SK-N-SH (cell line): ENCODE results near the gene ARHGEF19. TPM values are rescaled to one million over a fixed set of nuclear protein-coding genes. Genes with fewer than 3 reads are reported as not detected.

Experiments used
- CTCF ChIA-PET: fragments of 300-600, 350-600 bp; formaldehyde crosslinking; extraction: SDS; loops from one replicate; lab custom pipeline; 2021; lab: Yijun Ruan, JAX
- POLR2A ChIA-PET: fragments of 350-600 bp; sonication (Branson Sonifier 250); formaldehyde crosslinking; extraction: SDS; loops from one replicate; lab custom pipeline; 2020; ENCODE audit warnings: antibody characterized with exemption, inconsistent platforms; lab: Yijun Ruan, JAX
- DNase-seq: peaks from one replicate; pipeline ENCODE4 v3.0.0; 2012
- H2AFZ ChIP-seq: fragments of 200-600 bp; sonication (generic); 2 replicates; pipeline ENCODE4 v1.8.1; 2016; ENCODE audit warnings: antibody characterized with exemption, mild to moderate bottlenecking, low read depth
- H3F3A ChIP-seq: fragments of 200-600 bp; sonication (generic); replicated peaks from 2 replicates; pipeline ENCODE3; 2016; ENCODE audit warnings: antibody characterized with exemption, mild to moderate bottlenecking; ENCODE audit not compliant: insufficient read depth
- H3K27ac ChIP-seq, 2 experiments: fragments of 200-500 bp in 1 of 2; fragments of 200-600 bp in 1 of 2; sonication (Bioruptor generic) in 1 of 2; sonication (generic), shearing (Covaris generic) in 1 of 2; 2 replicates each; pipeline versions ENCODE4 v1.5.1 to v1.6.1; 2014 to 2016; ENCODE audit warnings: low read depth in 2 of 2, inconsistent platforms in 1 of 2, low read length in 1 of 2, mild to moderate bottlenecking in 1 of 2, mixed read lengths in 1 of 2
- H3K27me3 ChIP-seq: fragments of 200-600 bp; sonication (generic), shearing (Covaris generic); 2 replicates; pipeline ENCODE4 v1.6.1; 2016; ENCODE audit warnings: mixed run types; ENCODE audit not compliant: insufficient read depth
- H3K36me3 ChIP-seq, 2 experiments: fragments of 200-500 bp in 1 of 2; fragments of 200-600 bp in 1 of 2; sonication (Bioruptor generic) in 1 of 2; sonication (generic) in 1 of 2; replicated peaks in 1 of 2; 2 replicates each; pipeline versions ENCODE3 to v1.5.1; 2014 to 2016; ENCODE audit warnings: low read length in 1 of 2, mild to moderate bottlenecking in 1 of 2; ENCODE audit not compliant: insufficient read depth in 2 of 2, control insufficient read depth in 1 of 2
- H3K4me1 ChIP-seq, 2 experiments: fragments of 200-500 bp in 1 of 2; fragments of 200-600 bp in 1 of 2; sonication (Bioruptor generic) in 1 of 2; sonication (generic), shearing (Covaris generic) in 1 of 2; 2 replicates each; pipeline versions ENCODE4 v1.5.1 to v1.6.1; 2014 to 2016; ENCODE audit warnings: low read depth in 1 of 2, low read length in 1 of 2, mixed run types in 1 of 2; ENCODE audit not compliant: insufficient read depth in 2 of 2, control insufficient read depth in 1 of 2
- H3K4me2 ChIP-seq: fragments of 200-600 bp; sonication (generic), shearing (Covaris generic); 2 replicates; pipeline ENCODE4 v1.6.1; 2017; ENCODE audit warnings: mixed run types
- H3K4me3 ChIP-seq, 2 experiments: fragments of 200-500 bp in 1 of 2; fragments of 200-600 bp in 1 of 2; sonication (Bioruptor generic) in 1 of 2; sonication (generic), shearing (Covaris generic) in 1 of 2; 2 replicates each; pipeline versions ENCODE4 v1.5.1 to v1.8.1; 2014 to 2016; ENCODE audit warnings: low read depth in 2 of 2, inconsistent platforms in 1 of 2, low read length in 1 of 2, mild to moderate bottlenecking in 1 of 2, mixed read lengths in 1 of 2, moderate library complexity in 1 of 2
- H3K79me2 ChIP-seq: fragments of 200-600 bp; sonication (generic); 2 replicates; pipeline ENCODE4 v1.8.1; 2017; ENCODE audit warnings: mild to moderate bottlenecking; ENCODE audit not compliant: insufficient read depth
- H3K9ac ChIP-seq: fragments of 200-600 bp; sonication (generic); 2 replicates; pipeline ENCODE4 v1.6.1; 2017; ENCODE audit warnings: mixed run types
- H3K9me2 ChIP-seq: fragments of 200-600 bp; sonication (generic); 2 replicates; pipeline ENCODE4 v1.6.1; 2017; ENCODE audit warnings: mixed run types
- H3K9me3 ChIP-seq: fragments of 200-600 bp; sonication (generic); 2 replicates; pipeline ENCODE4 v1.6.1; 2017; ENCODE audit warnings: mixed run types, mild to moderate bottlenecking, moderate library complexity
- H4K20me1 ChIP-seq: fragments of 200-600 bp; sonication (generic); 2 replicates; pipeline ENCODE4 v1.6.1; 2017; ENCODE audit warnings: mild to moderate bottlenecking, mixed run types; ENCODE audit not compliant: insufficient read depth
- CHD2 ChIP-seq: fragments of 150-350 bp; IDR thresholded peaks from 2 replicates; pipeline ENCODE4 v1.6.1; 2018; ENCODE audit warnings: low read length; ENCODE audit not compliant: partially characterized antibody
- CTCF ChIP-seq: fragments of 200-600 bp; sonication (generic); IDR thresholded peaks from 2 replicates; pipeline ENCODE4 v1.6.1; 2017; ENCODE audit warnings: antibody characterized with exemption, mild to moderate bottlenecking, moderate library complexity
- EZH2phosphoT487 ChIP-seq: fragments of 200-600 bp; sonication (generic); IDR thresholded peaks from 2 replicates; pipeline ENCODE4 v1.6.1; 2017; ENCODE audit warnings: low read depth, mixed run types, mild to moderate bottlenecking, antibody characterized with exemption, moderate library complexity, borderline replicate concordance
- FOSL2 ChIP-seq: IDR thresholded peaks from 2 replicates; pipeline ENCODE4 v1.4.0; 2012; ENCODE audit warnings: low read depth, mild to moderate bottlenecking, moderate library complexity, borderline replicate concordance
- FOXJ3 ChIP-seq: sonication (generic); formaldehyde crosslinking; IDR thresholded peaks from 2 replicates; pipeline ENCODE4 v1.5.1; 2020; ENCODE audit warnings: mild to moderate bottlenecking, missing genetic modification reagents
- GATA2 ChIP-seq: sonication (generic); formaldehyde crosslinking; IDR thresholded peaks from 2 replicates; pipeline ENCODE4 v1.5.0; 2020; ENCODE audit warnings: mild to moderate bottlenecking, missing genetic modification reagents
- JUND ChIP-seq: IDR thresholded peaks from 2 replicates; pipeline ENCODE4 v1.4.0; 2012
- MXI1 ChIP-seq: IDR thresholded peaks from 2 replicates; pipeline ENCODE4 v1.6.1; 2012; ENCODE audit warnings: mild to moderate bottlenecking, low read depth, low read length, improper control_type of control experiment
- NRF1 ChIP-seq: IDR thresholded peaks from 2 replicates; pipeline ENCODE4 v1.6.1; 2012; ENCODE audit warnings: low read depth, mild to moderate bottlenecking, low read length
- POLR2AphosphoS5 ChIP-seq: IDR thresholded peaks from 2 replicates; pipeline ENCODE4 v1.6.1; 2012; ENCODE audit warnings: low read depth, low read length
- RAD21 ChIP-seq: IDR thresholded peaks from 2 replicates; pipeline ENCODE4 v1.6.1; 2012; ENCODE audit warnings: mild to moderate bottlenecking, low read length
- RFX5 ChIP-seq: IDR thresholded peaks from 2 replicates; pipeline ENCODE4 v1.6.1; 2012; ENCODE audit warnings: mild to moderate bottlenecking, improper control_type of control experiment, low read length
- SIN3A ChIP-seq: IDR thresholded peaks from 2 replicates; pipeline ENCODE4 v1.6.1; 2012; ENCODE audit warnings: low read depth, mild to moderate bottlenecking, low read length, moderate library complexity, borderline replicate concordance
- YY1 ChIP-seq: IDR thresholded peaks from 2 replicates; pipeline ENCODE4 v1.4.0; 2012; ENCODE audit warnings: low read depth, mild to moderate bottlenecking
- WGBS: methylation state at CpG from one replicate; pipeline ENCODE4 v1.1.6; 2017; ENCODE audit warnings: low lambda C conversion rate; 5-methylcytosine and 5-hydroxymethylcytosine counted together
- polyA plus RNA-seq, 3 experiments: library from polyadenylated mRNA; depleted of rRNA; stranded (reverse); fragments of >200 nt; gene quantifications; 2 replicates each; pipeline ENCODE4 v1.2.3, GENCODE V29; 2012
- TF ChIP-seq, protein P1 (sequence below): IDR thresholded peaks from 2 replicates; pipeline ENCODE4; 2012
- TF ChIP-seq, protein P2 (sequence below): fragments of 150-350 bp; IDR thresholded peaks from 2 replicates; pipeline ENCODE4 v1.6.1; 2016; ENCODE audit warnings: mild to moderate bottlenecking, low read depth, low read length
- TF ChIP-seq, protein P3 (sequence below): IDR thresholded peaks from 2 replicates; pipeline ENCODE4 v1.4.0; 2012; ENCODE audit warnings: low read depth, borderline replicate concordance

The ARHGEF19 gene
- polyA plus RNA-seq, 1 of the 3 experiments (the other 2 are of a cell fraction), result 11.5 TPM

DNA sequence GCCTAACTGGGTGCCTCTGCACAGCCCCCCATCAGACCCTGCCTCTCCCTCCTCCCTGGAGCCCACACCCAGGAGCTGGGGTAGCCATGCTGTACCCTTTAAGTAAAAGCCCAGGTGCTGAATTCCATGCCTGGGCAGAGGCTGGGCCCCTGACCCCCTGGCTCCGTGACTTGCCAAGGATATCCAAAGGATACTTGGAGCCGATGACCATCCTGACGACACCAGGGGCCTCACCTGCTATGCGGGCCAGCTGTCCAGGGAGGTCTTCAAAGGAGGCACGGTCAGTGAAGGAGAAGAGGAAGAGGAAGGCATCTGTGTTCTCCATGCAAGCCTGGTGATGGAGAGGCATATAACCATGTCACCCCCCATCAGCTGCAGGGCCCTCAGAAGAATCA is 19.9 kb upstream of the ARHGEF19 start:
- H3K9me2 ChIP-seq, result no peaks in the 10 kb centered on the region
- no peak overlapping the region for H3K9ac ChIP-seq
- no peak overlapping the region for H3K4me2 ChIP-seq
- peaks cover 2 to 9% of the 10 kb centered on the region in 2 experiments for H3K4me1 ChIP-seq
- no peak for DNase-seq
- no peaks in the 10 kb centered on the region for H3K9me3 ChIP-seq
- no peak overlapping the region for H2AFZ ChIP-seq
- H3F3A ChIP-seq, result peaks cover 2% of the 10 kb centered on the region
- H3K27ac ChIP-seq, result no peak overlapping the region
- ChIA-PET CTCF (interaction anchor here (1.2 to 2.7 kb wide), 3 partner anchors 10 to 154 kb away, joined by 4 to 13 read pairs (median 6); no protein-coding TSS in a partner anchor), POLR2A (no interaction called here)
- no peaks in the 10 kb centered on the region for H3K27me3 ChIP-seq
- H4K20me1 ChIP-seq, result no peaks in the 10 kb centered on the region
- WGBS, result 100% methylated on average over 3 of the region's 5 CpGs
- TF ChIP-seq, protein P1, sequence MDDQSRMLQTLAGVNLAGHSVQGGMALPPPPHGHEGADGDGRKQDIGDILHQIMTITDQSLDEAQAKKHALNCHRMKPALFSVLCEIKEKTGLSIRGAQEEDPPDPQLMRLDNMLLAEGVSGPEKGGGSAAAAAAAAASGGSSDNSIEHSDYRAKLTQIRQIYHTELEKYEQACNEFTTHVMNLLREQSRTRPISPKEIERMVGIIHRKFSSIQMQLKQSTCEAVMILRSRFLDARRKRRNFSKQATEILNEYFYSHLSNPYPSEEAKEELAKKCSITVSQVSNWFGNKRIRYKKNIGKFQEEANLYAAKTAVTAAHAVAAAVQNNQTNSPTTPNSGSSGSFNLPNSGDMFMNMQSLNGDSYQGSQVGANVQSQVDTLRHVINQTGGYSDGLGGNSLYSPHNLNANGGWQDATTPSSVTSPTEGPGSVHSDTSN, result no peak
- TF ChIP-seq, protein P2, sequence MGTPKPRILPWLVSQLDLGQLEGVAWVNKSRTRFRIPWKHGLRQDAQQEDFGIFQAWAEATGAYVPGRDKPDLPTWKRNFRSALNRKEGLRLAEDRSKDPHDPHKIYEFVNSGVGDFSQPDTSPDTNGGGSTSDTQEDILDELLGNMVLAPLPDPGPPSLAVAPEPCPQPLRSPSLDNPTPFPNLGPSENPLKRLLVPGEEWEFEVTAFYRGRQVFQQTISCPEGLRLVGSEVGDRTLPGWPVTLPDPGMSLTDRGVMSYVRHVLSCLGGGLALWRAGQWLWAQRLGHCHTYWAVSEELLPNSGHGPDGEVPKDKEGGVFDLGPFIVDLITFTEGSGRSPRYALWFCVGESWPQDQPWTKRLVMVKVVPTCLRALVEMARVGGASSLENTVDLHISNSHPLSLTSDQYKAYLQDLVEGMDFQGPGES, result no peak
- TF ChIP-seq POLR2AphosphoS5 (no peak), RFX5 (no peak), YY1 (no peak), CHD2 (no peak), GATA2 (CRISPR knock-in tag) (no peak), FOSL2 (no peak), NRF1 (no peak), JUND (no peak), SIN3A (no peak), MXI1 (no peak), CTCF (no peak), RAD21 (no peak), FOXJ3 (CRISPR knock-in tag) (no peak), EZH2phosphoT487 (no peak)
- TF ChIP-seq, protein P3, sequence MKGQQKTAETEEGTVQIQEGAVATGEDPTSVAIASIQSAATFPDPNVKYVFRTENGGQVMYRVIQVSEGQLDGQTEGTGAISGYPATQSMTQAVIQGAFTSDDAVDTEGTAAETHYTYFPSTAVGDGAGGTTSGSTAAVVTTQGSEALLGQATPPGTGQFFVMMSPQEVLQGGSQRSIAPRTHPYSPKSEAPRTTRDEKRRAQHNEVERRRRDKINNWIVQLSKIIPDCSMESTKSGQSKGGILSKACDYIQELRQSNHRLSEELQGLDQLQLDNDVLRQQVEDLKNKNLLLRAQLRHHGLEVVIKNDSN, result no peak
- H3K36me3 ChIP-seq, result no peaks in the 10 kb centered on the region
- no peaks in the 10 kb centered on the region for H3K79me2 ChIP-seq
- no peak overlapping the region for H3K4me3 ChIP-seq
